ENCODE data around the gene CST9L. TPM values are rescaled to one million over a fixed set of nuclear protein-coding genes. Genes with fewer than 3 reads are reported as not detected.

Gene CST9L
- total and polyA plus RNA-seq, 10 of the 15 experiments (the other 5 are each of a cell fraction or from before 2014, with no cell fraction given), result not detected

GRCh38 chr20:23532533-23532932 is 35.8 kb downstream of the CST9L start (continued):
- TF ChIP-seq, protein P1, sequence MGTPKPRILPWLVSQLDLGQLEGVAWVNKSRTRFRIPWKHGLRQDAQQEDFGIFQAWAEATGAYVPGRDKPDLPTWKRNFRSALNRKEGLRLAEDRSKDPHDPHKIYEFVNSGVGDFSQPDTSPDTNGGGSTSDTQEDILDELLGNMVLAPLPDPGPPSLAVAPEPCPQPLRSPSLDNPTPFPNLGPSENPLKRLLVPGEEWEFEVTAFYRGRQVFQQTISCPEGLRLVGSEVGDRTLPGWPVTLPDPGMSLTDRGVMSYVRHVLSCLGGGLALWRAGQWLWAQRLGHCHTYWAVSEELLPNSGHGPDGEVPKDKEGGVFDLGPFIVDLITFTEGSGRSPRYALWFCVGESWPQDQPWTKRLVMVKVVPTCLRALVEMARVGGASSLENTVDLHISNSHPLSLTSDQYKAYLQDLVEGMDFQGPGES (IDR thresholded peaks at IDR 0.05), result no peak
- TF ChIP-seq SMC3 (IDR thresholded peaks at IDR 0.05; ENCODE audit: borderline replicate concordance, low read length), result no peak
- no peak for TF ChIP-seq CEBPB (IDR thresholded peaks at IDR 0.05; ENCODE audit: borderline replicate concordance in 1 of 2, low read depth in 2 of 2, low read length in 2 of 2)
- no peak for TF ChIP-seq CREM (IDR thresholded peaks at IDR 0.05; ENCODE audit: low read depth)

DNA sequence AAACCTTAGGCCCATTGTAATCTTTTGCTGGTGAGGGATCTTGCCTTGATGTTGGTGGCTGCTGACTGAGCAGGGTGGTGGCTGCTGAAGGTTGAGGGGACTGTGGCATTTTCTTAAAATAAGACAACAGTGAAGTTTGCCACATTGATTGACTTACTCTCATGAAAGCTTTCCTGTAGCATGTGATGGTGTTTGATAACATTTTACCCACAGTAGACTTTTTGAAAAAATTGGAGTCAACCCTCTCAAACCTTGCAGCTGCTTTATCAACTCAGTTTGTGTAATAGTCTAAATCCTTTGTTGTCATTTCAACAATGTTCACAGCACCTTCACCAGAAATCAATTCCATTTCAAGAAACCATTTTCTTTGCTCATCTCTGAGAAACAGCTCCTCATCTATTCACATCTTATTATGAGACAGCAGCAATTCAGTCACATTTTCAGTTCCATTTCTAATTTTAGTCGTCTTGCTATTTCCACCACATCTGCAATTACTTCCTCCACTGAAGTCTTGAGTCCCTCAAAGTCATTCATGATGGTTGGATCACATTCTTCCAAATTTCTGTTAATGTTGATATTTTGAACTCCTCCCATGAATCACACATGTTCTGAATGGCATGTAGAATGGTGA is 37.2 kb downstream of the CST9L start:
- in situ Hi-C loops (cut with MboI) (no loop called here), intact Hi-C loops (cut with micrococcal nuclease; ENCODE audit: unreplicated experiment) (no loop called here)
- FAIRE-seq (peak; percentile 35), ATAC-seq (no peak), DNase-seq (ENCODE audit: low read depth, low spot score) (no peak)
- Histone ChIP-seq H3K4me3 (no peak overlapping the region), H3K4me2 (ENCODE audit: control insufficient read depth, insufficient read depth) (peak overlapping the region; percentile 57), H2AFZ (ENCODE audit: control insufficient read depth, low read depth, low read length) (no peak overlapping the region), H3K9me3 (replicated peaks; ENCODE audit: control insufficient read depth, insufficient read depth, low read length) (peaks cover 4% of the 10 kb centered on the region; the same call in 2 of the 3 replicates), H3K27me3 (replicated peaks in 1 of 2; ENCODE audit: control insufficient read depth in 2 of 2, insufficient read depth in 2 of 2, low read length in 1 of 2) (no peaks in the 10 kb centered on the region), H3K9ac (ENCODE audit: control insufficient read depth, insufficient read depth, low read length) (no peak overlapping the region), H4K20me1 (ENCODE audit: control insufficient read depth, insufficient read depth) (no peaks in the 10 kb centered on the region), H3K79me2 (ENCODE audit: control insufficient read depth, insufficient read depth, low read length) (no peaks in the 10 kb centered on the region), H3K36me3 (ENCODE audit: control insufficient read depth in 2 of 2, insufficient read depth in 2 of 2, low read length in 1 of 2) (no peaks in the 10 kb centered on the region), H3K4me1 (ENCODE audit: control insufficient read depth, insufficient read depth, low read length) (peaks cover 8% of the 10 kb centered on the region), H3K27ac (ENCODE audit: control insufficient read depth, insufficient read depth) (no peak overlapping the region)
- no TSS peak for BruUV-seq (replicated peaks)
- WGBS (ENCODE audit: insufficient coverage, insufficient replicate concordance, low lambda C conversion rate, missing lambda C conversion rate), result 5% methylated on average over 1 of the region's 1 CpG
- CTCF ChIA-PET, result interaction anchor here (1.5 to 1.8 kb wide), 2 partner anchors 76 to 89 kb away, joined by 3 to 5 read pairs; no protein-coding TSS in a partner anchor
- TF ChIP-seq HDGF (IDR thresholded peaks at IDR 0.05) (no peak), MEF2A (IDR thresholded peaks at IDR 0.05; ENCODE audit: insufficient read depth, low read depth, low read length) (peak; percentile 75; the same call in 1 of the 2 replicates), MYC (IDR thresholded peaks at IDR 0.05; ENCODE audit: insufficient read depth, insufficient read length, insufficient replicate concordance, low read length, severe bottlenecking) (no peak), CBFB (IDR thresholded peaks at IDR 0.05; ENCODE audit: low read depth) (no peak), JUNB (IDR thresholded peaks at IDR 0.05) (peak; percentile 38)
- SMC1A ChIA-PET (ENCODE audit: uncharacterized antibody, unreplicated experiment), result no interaction called here
- POLR2A ChIA-PET, result no interaction called here
- RAD21 ChIA-PET (ENCODE audit: unreplicated experiment), result no interaction called here
